GM12891 (cell line): Measurements from ENCODE around the gene NHSL2.

ENCODE experiments used
- PAX5 ChIP-seq: IDR thresholded peaks from 2 replicates; pipeline ENCODE4 v1.6.1; 2011; ENCODE audit warnings: low read length, moderate library complexity, mild to moderate bottlenecking; ENCODE audit not compliant: insufficient read depth, severe bottlenecking
- POLR2A ChIP-seq: IDR thresholded peaks from 2 replicates; pipeline ENCODE4 v1.6.1; 2011; ENCODE audit warnings: low read depth, low read length, control low read depth
- POLR2AphosphoS5 ChIP-seq: IDR thresholded peaks from 2 replicates; pipeline ENCODE4 v1.6.1; 2011; ENCODE audit warnings: low read depth, low read length, control low read depth
- POU2F2 ChIP-seq: IDR thresholded peaks from 2 replicates; pipeline ENCODE4 v1.6.1; 2011; ENCODE audit warnings: low read depth, mild to moderate bottlenecking, control low read depth, low read length, moderate library complexity
- SPI1 ChIP-seq: IDR thresholded peaks from 2 replicates; pipeline ENCODE4 v1.6.1; 2011; ENCODE audit warnings: low read depth, low read length, control low read depth
- TAF1 ChIP-seq: IDR thresholded peaks from 2 replicates; pipeline ENCODE4 v1.6.1; 2011; ENCODE audit warnings: low read depth, low read length, control low read depth

DNA sequence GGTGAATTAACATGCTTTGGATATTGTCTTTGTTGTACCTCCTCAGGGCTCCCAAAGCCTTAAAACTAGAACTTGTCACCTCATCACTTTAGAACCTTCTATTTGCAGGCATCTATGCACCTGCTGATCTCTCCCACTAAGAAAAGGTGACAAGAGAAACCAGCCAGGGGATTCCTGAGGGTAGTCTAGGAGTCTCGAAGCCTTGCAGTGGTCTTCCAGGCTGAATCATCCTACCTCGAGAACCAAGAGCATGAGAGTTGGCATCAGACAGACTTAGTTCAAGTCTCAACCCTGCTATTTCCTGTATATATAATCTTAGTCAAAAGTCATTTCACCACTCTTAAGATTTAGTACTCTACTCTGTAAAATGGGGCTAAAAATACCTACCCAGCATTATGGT is 191.5 kb downstream of the NHSL2 start:
- no peak for TF ChIP-seq SPI1
- no peak for TF ChIP-seq POLR2A
- TF ChIP-seq PAX5: no peak
- TF ChIP-seq POLR2AphosphoS5: no peak
- TF ChIP-seq TAF1: no peak
- TF ChIP-seq POU2F2: no peak
